Tibial nerve (tissue), 4 donors: ENCODE results near the gene ZFAND4. TPM values are rescaled to one million over a fixed set of nuclear protein-coding genes. Genes with fewer than 3 reads are reported as not detected.

ENCODE experiments used
- DNase-seq, 2 donors: peaks; one replicate each; pipeline ENCODE4 v3.0.0-alpha.2; 2019; ENCODE audit warnings: low spot score in 2 of 2
- H3K27ac ChIP-seq, 4 donors: fragments of 200-600 bp; sonication (generic) in 3 of 4; one replicate each; pipeline ENCODE4 v1.5.1; 2017 to 2019; ENCODE audit warnings: mild to moderate bottlenecking in 1 of 4
- H3K27me3 ChIP-seq, 2 donors: fragments of 200-600 bp; sonication (generic) in 1 of 2; one replicate each; pipeline versions ENCODE4 v1.5.1 to v1.6.0; 2017 to 2019
- H3K36me3 ChIP-seq, 3 donors: fragments of 200-600 bp; sonication (generic); one replicate each; pipeline ENCODE4 v1.5.1; 2018 to 2019
- H3K4me1 ChIP-seq, 4 donors: fragments of 200-600 bp; sonication (generic) in 3 of 4; one replicate each; pipeline ENCODE4 v1.5.1; 2017 to 2019
- H3K4me3 ChIP-seq, 4 donors: fragments of 200-600 bp; sonication (generic) in 3 of 4; one replicate each; pipeline ENCODE4 v1.5.1; 2017 to 2019; ENCODE audit warnings: mild to moderate bottlenecking in 1 of 4, moderate library complexity in 1 of 4
- H3K9me3 ChIP-seq, 4 donors: fragments of 200-600 bp; sonication (generic) in 3 of 4; one replicate each; pipeline ENCODE4 v1.5.1; 2017 to 2019
- CTCF ChIP-seq, 5 experiments: fragments of 200-600 bp in 3 of 5; fragments of 450-650 bp in 2 of 5; sonication (generic) in 3 of 5; IDR thresholded peaks; one replicate each; pipeline ENCODE4 v1.5.1; 2016 to 2019; ENCODE audit warnings: antibody characterized with exemption in 5 of 5, mild to moderate bottlenecking in 3 of 5, moderate library complexity in 2 of 5
- EP300 ChIP-seq, 2 donors: sonication (generic); formaldehyde crosslinking; IDR thresholded peaks; one replicate each; pipeline ENCODE4 v1.6.1; 2017; ENCODE audit warnings: antibody characterized with exemption in 2 of 2, mild to moderate bottlenecking in 1 of 2
- POLR2A ChIP-seq, 2 donors: fragments of 450-650 bp; IDR thresholded peaks; one replicate each; pipeline ENCODE4 v1.6.1; 2017; ENCODE audit warnings: antibody characterized with exemption in 2 of 2, mild to moderate bottlenecking in 2 of 2, moderate library complexity in 2 of 2
- WGBS, 2 donors: methylation state at CpG; one replicate each; pipeline ENCODE4 v1.1.5; 2018; 5-methylcytosine and 5-hydroxymethylcytosine counted together
- total RNA-seq, 4 donors: library from RNA; depleted of rRNA; stranded (reverse); fragments of >200 nt; gene quantifications; one replicate each; pipeline ENCODE4 v1.1.0, GENCODE V29; 2016

ZFAND4 gene
- total RNA-seq, 4 donors from 2014 or later, result 23.8 to 40.0 (median 32.1) TPM

GRCh38 chr10:45624724-45625123, 47.8 kb downstream of the ZFAND4 start:
- Histone ChIP-seq H3K9me3 (no peaks in the 10 kb centered on the region), H3K4me1 (no peaks in the 10 kb centered on the region), H3K27me3 (no peaks in the 10 kb centered on the region), H3K4me3 (no peak overlapping the region), H3K27ac (no peak overlapping the region), H3K36me3 (peaks cover 0 to 35% (median 0%) of the 10 kb centered on the region in 3 donors)
- no peak for DNase-seq
- TF ChIP-seq CTCF (IDR thresholded peaks at IDR 0.05) (no peak), EP300 (IDR thresholded peaks at IDR 0.05) (no peak), POLR2A (IDR thresholded peaks at IDR 0.05) (no peak)
- 91 to 96% methylated on average over 6 of the region's 6 CpGs for WGBS, 2 donors

- Histone ChIP-seq H3K9me3 (no peaks in the 10 kb centered on the region), H3K36me3 (peaks cover 0 to 59% (median 0%) of the 10 kb centered on the region in 3 donors), H3K4me3 (no peak overlapping the region), H3K27me3 (no peaks in the 10 kb centered on the region), H3K27ac (no peak overlapping the region), H3K4me1 (no peaks in the 10 kb centered on the region)
- no peak for TF ChIP-seq EP300 (IDR thresholded peaks at IDR 0.05)
- no peak for TF ChIP-seq POLR2A (IDR thresholded peaks at IDR 0.05)
- TF ChIP-seq CTCF (IDR thresholded peaks at IDR 0.05), result no peak
- no peak for DNase-seq
- WGBS, 2 donors, result 88 to 92% methylated on average over 1 of the region's 1 CpG
Measured at GRCh38 chr10:45614869-45615268, 57.7 kb downstream of the ZFAND4 start.

- H3K27me3 ChIP-seq, result no peaks in the 10 kb centered on the region
Measured at GRCh38 chr10:45612741-45613140, 59.8 kb downstream of the ZFAND4 start.

GRCh38 chr10:45608052-45608451, 64.5 kb downstream of the ZFAND4 start:
- no peak overlapping the region for H3K27ac ChIP-seq
- H3K4me3 ChIP-seq, result no peak overlapping the region
- peaks cover 0 to 43% (median 0%) of the 10 kb centered on the region in 3 donors for H3K36me3 ChIP-seq
- H3K4me1 ChIP-seq, result no peaks in the 10 kb centered on the region
- TF ChIP-seq POLR2A (IDR thresholded peaks at IDR 0.05) (no peak), CTCF (IDR thresholded peaks at IDR 0.05) (no peak), EP300 (IDR thresholded peaks at IDR 0.05) (no peak)
- WGBS, 2 donors, result 89 to 94% methylated on average over 1 of the region's 1 CpG
- no peaks in the 10 kb centered on the region for H3K9me3 ChIP-seq
- no peak for DNase-seq
- no peaks in the 10 kb centered on the region for H3K27me3 ChIP-seq

More at GRCh38 chr10:45612741-45613140, 59.8 kb downstream of the ZFAND4 start:
- H3K4me1 ChIP-seq, result no peaks in the 10 kb centered on the region
- TF ChIP-seq POLR2A (IDR thresholded peaks at IDR 0.05) (no peak), EP300 (IDR thresholded peaks at IDR 0.05) (no peak), CTCF (IDR thresholded peaks at IDR 0.05) (no peak)
- H3K4me3 ChIP-seq, result no peak overlapping the region
- H3K36me3 ChIP-seq, result peaks cover 0 to 62% (median 0%) of the 10 kb centered on the region in 3 donors
- no peak for DNase-seq
- H3K9me3 ChIP-seq, result no peaks in the 10 kb centered on the region
- H3K27ac ChIP-seq, result no peak overlapping the region

- no peaks in the 10 kb centered on the region for H3K4me1 ChIP-seq
- peaks cover 0 to 36% (median 0%) of the 10 kb centered on the region in 3 donors for H3K36me3 ChIP-seq
- TF ChIP-seq EP300 (IDR thresholded peaks at IDR 0.05), result no peak
- TF ChIP-seq CTCF (IDR thresholded peaks at IDR 0.05), result no peak
- no peak for TF ChIP-seq POLR2A (IDR thresholded peaks at IDR 0.05)
- no peak overlapping the region for H3K4me3 ChIP-seq
- H3K9me3 ChIP-seq, result no peaks in the 10 kb centered on the region
- no peak overlapping the region for H3K27ac ChIP-seq
- WGBS, 2 donors, result 93 to 96% methylated on average over 1 of the region's 1 CpG
- no peak for DNase-seq
- H3K27me3 ChIP-seq, result no peaks in the 10 kb centered on the region
Measured at GRCh38 chr10:45607276-45607675, 65.3 kb downstream of the ZFAND4 start.
